KMS-11 (cell line): Measurements from ENCODE around the gene LRRC4C.

Source experiments
- H2AFZ ChIP-seq: fragments of 200-600 bp; sonication (generic); 2 replicates; pipeline ENCODE4 v1.6.1; 2016; ENCODE audit warnings: antibody characterized with exemption, mixed run types, low read depth
- H3K27ac ChIP-seq: fragments of 200-600 bp; sonication (generic); 2 replicates; pipeline ENCODE4 v1.6.1; 2016; ENCODE audit warnings: mild to moderate bottlenecking, mixed run types
- H3K27me3 ChIP-seq: fragments of 200-600 bp; sonication (generic); 2 replicates; pipeline ENCODE4 v1.6.1; 2017; ENCODE audit warnings: mild to moderate bottlenecking, low read depth, mixed run types, moderate library complexity; ENCODE audit not compliant: insufficient read depth
- H3K36me3 ChIP-seq: fragments of 200-600 bp; sonication (generic); 2 replicates; pipeline ENCODE4 v1.6.1; 2017; ENCODE audit warnings: mild to moderate bottlenecking, mixed run types; ENCODE audit not compliant: insufficient read depth
- H3K4me1 ChIP-seq: fragments of 200-600 bp; sonication (generic); 2 replicates; pipeline ENCODE4 v1.6.1; 2016; ENCODE audit warnings: mild to moderate bottlenecking, low read depth, mixed run types; ENCODE audit not compliant: poor library complexity, severe bottlenecking
- H3K4me2 ChIP-seq: fragments of 200-600 bp; sonication (generic); 2 replicates; pipeline ENCODE4 v1.7.0; 2016; ENCODE audit warnings: mild to moderate bottlenecking, mixed run types
- H3K4me3 ChIP-seq: fragments of 200-600 bp; sonication (generic); IDR thresholded peaks from 2 replicates; pipeline ENCODE4 v1.6.1; 2017; ENCODE audit warnings: low read depth, low read length, mixed read lengths; ENCODE audit not compliant: insufficient read depth
- H3K79me2 ChIP-seq: fragments of 200-600 bp; sonication (generic); 2 replicates; pipeline ENCODE4 v1.6.1; 2016; ENCODE audit warnings: low read depth, mixed run types; ENCODE audit not compliant: insufficient read depth
- H3K9ac ChIP-seq: fragments of 200-600 bp; sonication (generic); 2 replicates; pipeline ENCODE4 v1.6.1; 2016; ENCODE audit warnings: mild to moderate bottlenecking, mixed run types
- H4K20me1 ChIP-seq: fragments of 200-600 bp; sonication (generic); 2 replicates; pipeline ENCODE4 v1.6.1; 2016; ENCODE audit warnings: mild to moderate bottlenecking, mixed run types; ENCODE audit not compliant: insufficient read depth
- TF ChIP-seq, protein P1 (sequence below): fragments of 200-600 bp; sonication (generic); conservative IDR thresholded peaks from 2 replicates; pipeline ENCODE4 v1.6.1; 2017; ENCODE audit warnings: low read depth, mild to moderate bottlenecking, antibody characterized with exemption, low read length, moderate library complexity, mixed read lengths

Gene LRRC4C

GRCh38 chr11:40241524-40242051 lies 1217.9 kb downstream of the LRRC4C start:
- Histone ChIP-seq H3K36me3 (no peaks in the 10 kb centered on the region), H3K27ac (peak overlapping the region; percentile 28), H3K9ac (no peak overlapping the region), H3K27me3 (no peaks in the 10 kb centered on the region), H4K20me1 (no peaks in the 10 kb centered on the region), H3K4me3 (no peak overlapping the region), H3K79me2 (no peaks in the 10 kb centered on the region), H3K4me1 (peaks cover 41% of the 10 kb centered on the region), H2AFZ (no peak overlapping the region), H3K4me2 (peak overlapping the region; percentile 46; the same call in 1 of the 2 replicates)
- TF ChIP-seq, protein P1, sequence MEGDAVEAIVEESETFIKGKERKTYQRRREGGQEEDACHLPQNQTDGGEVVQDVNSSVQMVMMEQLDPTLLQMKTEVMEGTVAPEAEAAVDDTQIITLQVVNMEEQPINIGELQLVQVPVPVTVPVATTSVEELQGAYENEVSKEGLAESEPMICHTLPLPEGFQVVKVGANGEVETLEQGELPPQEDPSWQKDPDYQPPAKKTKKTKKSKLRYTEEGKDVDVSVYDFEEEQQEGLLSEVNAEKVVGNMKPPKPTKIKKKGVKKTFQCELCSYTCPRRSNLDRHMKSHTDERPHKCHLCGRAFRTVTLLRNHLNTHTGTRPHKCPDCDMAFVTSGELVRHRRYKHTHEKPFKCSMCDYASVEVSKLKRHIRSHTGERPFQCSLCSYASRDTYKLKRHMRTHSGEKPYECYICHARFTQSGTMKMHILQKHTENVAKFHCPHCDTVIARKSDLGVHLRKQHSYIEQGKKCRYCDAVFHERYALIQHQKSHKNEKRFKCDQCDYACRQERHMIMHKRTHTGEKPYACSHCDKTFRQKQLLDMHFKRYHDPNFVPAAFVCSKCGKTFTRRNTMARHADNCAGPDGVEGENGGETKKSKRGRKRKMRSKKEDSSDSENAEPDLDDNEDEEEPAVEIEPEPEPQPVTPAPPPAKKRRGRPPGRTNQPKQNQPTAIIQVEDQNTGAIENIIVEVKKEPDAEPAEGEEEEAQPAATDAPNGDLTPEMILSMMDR = no peak

DNA sequence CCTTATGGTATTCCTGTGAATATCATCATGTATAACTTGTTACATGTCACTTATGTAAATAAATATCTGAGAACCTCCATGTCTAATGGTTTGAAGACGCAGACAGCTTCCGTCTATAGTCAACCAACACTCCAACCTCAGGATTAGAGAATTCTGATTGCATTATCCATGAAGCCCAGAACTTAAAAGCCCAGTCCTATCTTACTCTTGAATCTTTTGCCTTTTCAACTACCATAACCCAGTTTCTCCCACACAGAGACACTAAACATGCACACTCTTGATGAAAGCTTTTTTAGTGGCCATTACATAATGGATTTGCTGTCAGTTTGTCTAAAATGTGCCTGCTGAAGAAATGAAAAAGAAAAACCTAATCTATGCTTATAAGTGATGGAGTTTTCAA lies 1219.2 kb downstream of the LRRC4C start:
- H2AFZ ChIP-seq = no peak overlapping the region
- H3K79me2 ChIP-seq = no peaks in the 10 kb centered on the region
- H3K4me1 ChIP-seq = peaks cover 43% of the 10 kb centered on the region
- H3K36me3 ChIP-seq = no peaks in the 10 kb centered on the region
- no peak overlapping the region for H3K4me2 ChIP-seq
- H4K20me1 ChIP-seq = no peaks in the 10 kb centered on the region
- H3K27ac ChIP-seq = no peak overlapping the region
- H3K9ac ChIP-seq = no peak overlapping the region
- TF ChIP-seq, protein P1 = no peak
- no peaks in the 10 kb centered on the region for H3K27me3 ChIP-seq
- H3K4me3 ChIP-seq = no peak overlapping the region

DNA sequence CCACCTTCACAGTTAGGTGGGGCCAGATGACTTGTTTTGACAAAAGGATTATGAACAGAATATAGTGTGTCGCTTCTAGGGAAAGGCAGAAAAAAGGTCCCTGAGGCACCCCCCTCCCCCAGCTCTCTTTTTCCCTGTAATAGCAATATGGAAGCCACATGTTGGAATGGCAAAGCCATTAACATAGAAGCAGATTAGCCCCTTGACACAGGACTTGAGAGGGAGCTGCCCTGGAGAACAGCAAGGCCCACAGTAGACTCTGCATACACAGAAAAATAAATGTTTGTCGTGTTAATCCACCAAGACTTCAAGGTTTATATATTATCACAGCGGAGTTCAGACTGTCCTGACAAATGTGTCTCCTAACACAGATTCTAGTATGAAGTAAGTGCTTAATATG lies 1222.9 kb downstream of the LRRC4C start:
- Histone ChIP-seq H4K20me1 (no peaks in the 10 kb centered on the region), H3K36me3 (no peaks in the 10 kb centered on the region), H3K4me1 (peaks cover 26% of the 10 kb centered on the region), H3K79me2 (no peaks in the 10 kb centered on the region), H3K4me3 (no peak overlapping the region), H3K27me3 (no peaks in the 10 kb centered on the region), H3K4me2 (no peak overlapping the region), H3K27ac (no peak overlapping the region), H3K9ac (no peak overlapping the region), H2AFZ (no peak overlapping the region)
- TF ChIP-seq, protein P1 = no peak

DNA sequence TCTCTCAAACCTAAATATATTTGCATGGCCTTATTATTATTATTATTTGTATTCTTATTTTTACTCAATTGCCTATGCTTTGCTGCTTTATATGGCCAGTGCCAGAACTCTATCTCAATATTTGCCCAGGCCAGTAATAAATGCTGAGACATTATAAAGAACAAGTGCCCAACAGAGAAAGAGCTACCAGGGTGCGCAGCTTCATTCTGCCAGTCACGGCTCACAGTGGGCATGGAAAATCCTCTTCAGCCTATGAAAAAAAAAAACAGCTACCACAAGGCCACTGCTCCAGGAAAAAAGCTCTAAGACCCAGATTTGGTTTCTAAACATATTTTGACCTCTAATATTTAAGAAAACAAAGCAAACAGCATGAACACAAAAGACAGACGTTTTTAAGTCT lies 1223.6 kb downstream of the LRRC4C start:
- Histone ChIP-seq H2AFZ (no peak overlapping the region), H3K36me3 (no peaks in the 10 kb centered on the region), H3K4me3 (no peak overlapping the region), H3K79me2 (no peaks in the 10 kb centered on the region), H3K9ac (no peak overlapping the region), H3K4me2 (no peak overlapping the region), H3K27ac (no peak overlapping the region), H3K4me1 (peaks cover 19% of the 10 kb centered on the region), H4K20me1 (no peaks in the 10 kb centered on the region), H3K27me3 (no peaks in the 10 kb centered on the region)
- TF ChIP-seq, protein P1 = no peak
